Measurements from ENCODE around the gene ZNF107.
"Not testable (repeated sequence)": the region's sequence is repeated elsewhere in the genome, so short reads cannot be mapped to it uniquely, and the experiment has no call there.

The ZNF107 gene

GRCh38 chr7:64738403-64738802, 72.5 kb downstream of the ZNF107 start:
- not testable (repeated sequence) for DNase-seq

GRCh38 chr7:64738953-64739352, 73.0 kb downstream of the ZNF107 start:
- not testable (repeated sequence) for DNase-seq

DNA sequence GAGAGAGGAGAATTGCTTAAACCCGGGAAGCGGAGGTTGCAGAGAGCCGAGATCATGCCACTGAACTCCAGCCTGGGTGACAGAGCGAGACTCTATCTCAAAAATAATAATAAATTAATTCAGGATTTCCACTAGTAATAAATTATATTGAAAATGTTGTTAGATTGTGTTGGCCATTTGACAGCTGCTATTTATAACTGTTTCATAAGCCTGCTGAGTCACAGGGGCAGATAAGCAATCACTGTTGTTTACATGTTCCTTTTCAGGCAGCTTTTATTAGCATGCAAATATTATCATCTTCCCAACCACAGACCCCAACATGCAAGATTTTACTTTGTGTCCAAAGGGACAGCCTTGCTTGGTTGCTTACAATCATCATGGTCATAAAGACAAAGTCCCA, 78.7 kb downstream of the ZNF107 start:
- no peak for DNase-seq

- no peak for DNase-seq
Measured at GRCh38 chr7:64747802-64748201, 81.9 kb downstream of the ZNF107 start.

DNA sequence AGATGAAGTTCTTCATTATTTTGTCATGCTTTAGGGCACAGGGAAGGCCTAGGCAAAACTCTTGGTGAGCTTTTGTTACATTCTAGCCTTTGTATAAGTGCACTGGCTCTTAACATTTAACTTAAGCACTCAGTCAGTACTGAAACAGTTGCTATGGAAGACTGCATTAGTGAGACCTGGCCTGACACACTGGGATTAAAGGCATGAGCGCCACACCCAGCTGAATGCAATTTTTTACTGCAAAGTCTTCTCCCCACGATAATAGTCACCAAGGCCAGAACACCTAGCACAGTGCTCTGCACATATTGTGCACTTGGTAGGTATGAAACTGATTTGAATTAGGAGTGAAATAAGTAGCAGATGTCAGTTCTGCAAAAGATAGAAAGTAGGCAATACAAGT, 87.1 kb downstream of the ZNF107 start:
- DNase-seq = no peak

DNA sequence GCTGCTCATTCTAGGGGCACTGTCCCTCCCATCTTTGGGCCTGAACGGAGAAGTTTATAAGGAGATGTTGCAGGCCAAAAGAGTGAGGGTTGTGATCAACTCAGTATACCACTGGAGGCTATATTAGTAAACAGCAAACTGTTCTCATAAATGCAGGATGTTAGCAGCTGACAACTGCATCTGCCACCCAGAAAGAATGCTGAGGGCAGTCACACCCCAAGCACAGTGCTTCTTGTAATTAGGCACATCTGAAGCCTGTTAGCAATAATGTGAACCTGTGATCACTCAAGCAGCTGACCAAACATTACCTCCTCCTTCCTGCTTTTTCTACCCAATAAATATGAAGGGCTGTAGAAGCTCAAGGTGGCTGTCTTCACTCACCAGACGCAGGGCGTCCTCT, 89.9 kb downstream of the ZNF107 start:
- no peak for DNase-seq

- DNase-seq = no peak
Measured at GRCh38 chr7:64758151-64758550, 92.2 kb downstream of the ZNF107 start.

Data from KG1 (cell line).